Coronary artery (tissue), 2 donors: ENCODE data around the gene NPL.

Source experiments
- DNase-seq: peaks from one replicate; pipeline ENCODE4 v3.0.0-alpha.2; 2017; ENCODE audit warnings: low spot score
- H3K27ac ChIP-seq, 2 donors: fragments of 200-600 bp; sonication (generic); one replicate each; pipeline ENCODE4 v1.5.1; 2016 to 2019
- H3K4me3 ChIP-seq: fragments of 200-600 bp; sonication (generic); 2 replicates; pipeline ENCODE4 v1.5.1; 2016; ENCODE audit warnings: mild to moderate bottlenecking, moderate library complexity
- CTCF ChIP-seq: fragments of 200-600 bp; sonication (generic); IDR thresholded peaks from one replicate; pipeline ENCODE4 v1.5.1; 2019; ENCODE audit warnings: antibody characterized with exemption

NPL gene

GRCh38 chr1:182861994-182862393, 72.4 kb downstream of the NPL start:
- H3K4me3 ChIP-seq, result no peak overlapping the region
- DNase-seq, result no peak
- TF ChIP-seq CTCF, result no peak
- no peak overlapping the region for H3K27ac ChIP-seq

- TF ChIP-seq CTCF, result no peak
- Histone ChIP-seq H3K27ac (no peak overlapping the region), H3K4me3 (no peak overlapping the region)
- no peak for DNase-seq
Observed at GRCh38 chr1:182862827-182863226, 73.3 kb downstream of the NPL start.

GRCh38 chr1:182863940-182864339, 74.4 kb downstream of the NPL start:
- no peak for TF ChIP-seq CTCF
- H3K27ac ChIP-seq, result no peak overlapping the region
- DNase-seq, result no peak

GRCh38 chr1:182867861-182868260, 78.3 kb downstream of the NPL start:
- Histone ChIP-seq H3K27ac (no peak overlapping the region), H3K4me3 (no peak overlapping the region)
- TF ChIP-seq CTCF, result no peak
- DNase-seq, result no peak

More at GRCh38 chr1:182863940-182864339, 74.4 kb downstream of the NPL start:
- no peak overlapping the region for H3K4me3 ChIP-seq

- H3K4me3 ChIP-seq, result no peak overlapping the region
- no peak overlapping the region for H3K27ac ChIP-seq
- no peak for DNase-seq
- no peak for TF ChIP-seq CTCF
Observed at GRCh38 chr1:182869241-182869666, 79.7 kb downstream of the NPL start.

GRCh38 chr1:182872881-182873280, 83.3 kb downstream of the NPL start:
- Histone ChIP-seq H3K4me3 (no peak overlapping the region), H3K27ac (no peak overlapping the region)
- TF ChIP-seq CTCF, result no peak
- no peak for DNase-seq

GRCh38 chr1:182875889-182876288, 86.3 kb downstream of the NPL start:
- no peak for TF ChIP-seq CTCF
- H3K27ac ChIP-seq, result no peak overlapping the region
- no peak overlapping the region for H3K4me3 ChIP-seq
- no peak for DNase-seq
